Body of pancreas (tissue), 4 donors: ENCODE data around the gene TBC1D9. TPM values are rescaled to one million over a fixed set of nuclear protein-coding genes. Genes with fewer than 3 reads are reported as not detected.
A peak's percentile ranks its signal among the peaks of the same experiment; 100 is the strongest.

Source experiments
- ATAC-seq: fragments of 150-250 bp; one replicate; pipeline ENCODE4 v1.9.1; 2016
- DNase-seq, 4 donors: peaks; one replicate each; pipeline ENCODE4 v3.0.0-alpha.2; 2019
- H3K27ac ChIP-seq, 4 donors: fragments of 200-600 bp; sonication (generic); 1 replicate in 3 of 4; 2 replicates in 1 of 4; pipeline versions ENCODE4 v1.5.1 to v1.6.1; 2016 to 2019; ENCODE audit warnings: mild to moderate bottlenecking in 1 of 4, mixed read lengths in 1 of 4, moderate library complexity in 1 of 4
- H3K27me3 ChIP-seq, 2 donors: fragments of 200-600 bp; sonication (generic); one replicate each; pipeline ENCODE4 v1.6.0; 2016; ENCODE audit warnings: mild to moderate bottlenecking in 1 of 2
- H3K36me3 ChIP-seq, 2 donors: fragments of 200-600 bp; sonication (generic); replicated peaks in 1 of 2; 2 replicates each; pipeline ENCODE4 v1.5.1; 2016; ENCODE audit warnings: low read depth in 2 of 2; ENCODE audit not compliant: insufficient read depth in 1 of 2
- H3K4me1 ChIP-seq: fragments of 200-600 bp; sonication (generic); one replicate; pipeline ENCODE4 v1.6.0; 2016
- H3K4me3 ChIP-seq, 2 donors: fragments of 200-600 bp; sonication (generic); 1 replicate in 1 of 2; 2 replicates in 1 of 2; pipeline ENCODE4 v1.5.1; 2016 to 2019
- H3K9me3 ChIP-seq, 3 donors: fragments of 200-600 bp; sonication (generic); 1 replicate in 2 of 3; 2 replicates in 1 of 3; pipeline ENCODE4 v1.5.1; 2016
- CTCF ChIP-seq, 7 experiments: fragments of 450-650 bp in 4 of 7; fragments of 200-600 bp in 3 of 7; sonication (generic) in 3 of 7; IDR thresholded peaks; one replicate each; pipeline ENCODE4 v1.5.1; 2016 to 2019; ENCODE audit warnings: antibody characterized with exemption in 7 of 7
- POLR2A ChIP-seq, 3 donors: fragments of 450-650 bp; IDR thresholded peaks; one replicate each; pipeline ENCODE4 v1.6.1; 2016; ENCODE audit warnings: antibody characterized with exemption in 3 of 3, mild to moderate bottlenecking in 2 of 3
- WGBS, 2 donors: methylation state at CpG; one replicate each; pipeline ENCODE4 v1.1.5; 2017; 5-methylcytosine and 5-hydroxymethylcytosine counted together
- intact Hi-C: fragments of 100-400 bp; cut with DNase I; formaldehyde crosslinking; loops from one replicate; pipeline ENCODE4 v1.15.1; 2023
- total RNA-seq, 2 donors: library from RNA; depleted of rRNA; stranded (reverse); fragments of >200 nt; gene quantifications; one replicate each; pipeline ENCODE4 v1.1.0, GENCODE V29; 2016

TBC1D9 gene
- total RNA-seq, 2 donors from 2014 or later, result 11.2 to 13.5 TPM

GRCh38 chr4:140729344-140730049 lies 26.7 kb downstream of the TBC1D9 start:
- no peaks in the 10 kb centered on the region for H3K9me3 ChIP-seq
- no peak for TF ChIP-seq POLR2A (IDR thresholded peaks at IDR 0.05)
- TF ChIP-seq CTCF (IDR thresholded peaks at IDR 0.05), result no peak
- no peaks in the 10 kb centered on the region for H3K36me3 ChIP-seq
- 85 to 93% methylated on average over 6 of the region's 6 CpGs for WGBS, 2 donors
- no peak overlapping the region for H3K4me3 ChIP-seq
- H3K27me3 ChIP-seq, result no peaks in the 10 kb centered on the region
- DNase-seq, result no peak
- ATAC-seq, result no peak
- intact Hi-C loops, result no loop called here
- peaks cover 47% of the 10 kb centered on the region for H3K4me1 ChIP-seq
- no peak overlapping the region for H3K27ac ChIP-seq

GRCh38 chr4:140726776-140727500 lies 29.2 kb downstream of the TBC1D9 start:
- ATAC-seq, result peak; percentile 51
- peak in 1 of 4 donors; percentile 20 for DNase-seq
- H3K4me1 ChIP-seq, result peaks cover 55% of the 10 kb centered on the region
- no peak overlapping the region for H3K4me3 ChIP-seq
- intact Hi-C loops, result no loop called here
- WGBS, 2 donors, result 42 to 57% methylated on average over 3 of the region's 3 CpGs
- H3K36me3 ChIP-seq, result no peaks in the 10 kb centered on the region
- H3K27me3 ChIP-seq, result no peaks in the 10 kb centered on the region
- no peak for TF ChIP-seq CTCF (IDR thresholded peaks at IDR 0.05)
- peak overlapping the region in 3 of 4 donors; percentile 47 to 79 (median 71) for H3K27ac ChIP-seq
- no peaks in the 10 kb centered on the region for H3K9me3 ChIP-seq

GRCh38 chr4:140725556-140725955 lies 30.6 kb downstream of the TBC1D9 start:
- Histone ChIP-seq H3K27ac (peak overlapping the region in 3 of 4 donors; percentile 1 to 79 (median 10)), H3K4me1 (peaks cover 55% of the 10 kb centered on the region), H3K36me3 (no peaks in the 10 kb centered on the region), H3K4me3 (no peak overlapping the region), H3K9me3 (no peaks in the 10 kb centered on the region), H3K27me3 (no peaks in the 10 kb centered on the region)
- TF ChIP-seq POLR2A (IDR thresholded peaks at IDR 0.05) (no peak), CTCF (IDR thresholded peaks at IDR 0.05) (no peak)
- 85% methylated on average over 5 of the region's 5 CpGs for WGBS, 2 donors
- ATAC-seq (no peak), DNase-seq (no peak)
- intact Hi-C loops, result no loop called here

GRCh38 chr4:140724760-140725159 lies 31.4 kb downstream of the TBC1D9 start:
- peaks cover 55% of the 10 kb centered on the region for H3K4me1 ChIP-seq
- no peaks in the 10 kb centered on the region for H3K36me3 ChIP-seq
- H3K9me3 ChIP-seq, result no peaks in the 10 kb centered on the region
- ATAC-seq (no peak), DNase-seq (no peak)
- H3K27ac ChIP-seq, result peak overlapping the region in 1 of 4 donors; percentile 10
- no peak for TF ChIP-seq CTCF (IDR thresholded peaks at IDR 0.05)
- TF ChIP-seq POLR2A (IDR thresholded peaks at IDR 0.05), result no peak
- intact Hi-C loops, result no loop called here
- H3K4me3 ChIP-seq, result no peak overlapping the region
- no peaks in the 10 kb centered on the region for H3K27me3 ChIP-seq
- WGBS, 2 donors, result 60 to 72% methylated on average over 5 of the region's 5 CpGs
